Upper lobe of left lung (tissue), 4 donors: ENCODE measurements around the gene CENPM.

Experiments
- POLR2A ChIP-seq, 4 donors: fragments of 450-650 bp; IDR thresholded peaks; one replicate each; pipeline ENCODE4 v1.5.1; 2016 to 2017; ENCODE audit warnings: antibody characterized with exemption in 4 of 4, mild to moderate bottlenecking in 2 of 4
- TF ChIP-seq, protein P1 (sequence below), 6 experiments: fragments of 450-650 bp in 4 of 6; fragments of 200-600 bp in 2 of 6; sonication (generic) in 2 of 6; IDR thresholded peaks; one replicate each; pipeline ENCODE4 v1.5.1; 2016 to 2019; ENCODE audit warnings: antibody characterized with exemption in 6 of 6

- TF ChIP-seq, protein P1, sequence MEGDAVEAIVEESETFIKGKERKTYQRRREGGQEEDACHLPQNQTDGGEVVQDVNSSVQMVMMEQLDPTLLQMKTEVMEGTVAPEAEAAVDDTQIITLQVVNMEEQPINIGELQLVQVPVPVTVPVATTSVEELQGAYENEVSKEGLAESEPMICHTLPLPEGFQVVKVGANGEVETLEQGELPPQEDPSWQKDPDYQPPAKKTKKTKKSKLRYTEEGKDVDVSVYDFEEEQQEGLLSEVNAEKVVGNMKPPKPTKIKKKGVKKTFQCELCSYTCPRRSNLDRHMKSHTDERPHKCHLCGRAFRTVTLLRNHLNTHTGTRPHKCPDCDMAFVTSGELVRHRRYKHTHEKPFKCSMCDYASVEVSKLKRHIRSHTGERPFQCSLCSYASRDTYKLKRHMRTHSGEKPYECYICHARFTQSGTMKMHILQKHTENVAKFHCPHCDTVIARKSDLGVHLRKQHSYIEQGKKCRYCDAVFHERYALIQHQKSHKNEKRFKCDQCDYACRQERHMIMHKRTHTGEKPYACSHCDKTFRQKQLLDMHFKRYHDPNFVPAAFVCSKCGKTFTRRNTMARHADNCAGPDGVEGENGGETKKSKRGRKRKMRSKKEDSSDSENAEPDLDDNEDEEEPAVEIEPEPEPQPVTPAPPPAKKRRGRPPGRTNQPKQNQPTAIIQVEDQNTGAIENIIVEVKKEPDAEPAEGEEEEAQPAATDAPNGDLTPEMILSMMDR (IDR thresholded peaks at IDR 0.05) = no peak
- no peak for TF ChIP-seq POLR2A (IDR thresholded peaks at IDR 0.05)
Measured at GRCh38 chr22:41935015-41935351, 12.0 kb downstream of the CENPM start.
